HG02973 (cell line): ENCODE results near the gene PTPRC.
A peak's percentile ranks its signal among the peaks of the same experiment; 100 is the strongest.

Experiments
- ATAC-seq: cut with Tn5 transposase; IDR thresholded peaks from one replicate; pipeline ENCODE4 v1.9.1; 2021; ENCODE audit warnings: moderate library complexity; ENCODE audit not compliant: unreplicated experiment

The PTPRC gene

GRCh38 chr1:198619375-198620140, 19.3 kb upstream of the PTPRC start:
- no peak for ATAC-seq

GRCh38 chr1:198620218-198620617, 18.6 kb upstream of the PTPRC start:
- ATAC-seq: no peak

GRCh38 chr1:198620951-198621824, 17.7 kb upstream of the PTPRC start:
- ATAC-seq: peak; percentile 63

GRCh38 chr1:198622001-198622400, 16.8 kb upstream of the PTPRC start:
- no peak for ATAC-seq

- peak; percentile 24 for ATAC-seq
Observed at GRCh38 chr1:198623752-198624647, 14.8 kb upstream of the PTPRC start.

- ATAC-seq: no peak
Observed at GRCh38 chr1:198624648-198624980, 14.2 kb upstream of the PTPRC start.

GRCh38 chr1:198627436-198628066, 11.3 kb upstream of the PTPRC start:
- no peak for ATAC-seq

GRCh38 chr1:198628067-198628455, 10.8 kb upstream of the PTPRC start:
- no peak for ATAC-seq

GRCh38 chr1:198629610-198630009, 9.2 kb upstream of the PTPRC start:
- ATAC-seq: no peak

GRCh38 chr1:198630863-198631262, 8.0 kb upstream of the PTPRC start:
- no peak for ATAC-seq

GRCh38 chr1:198631292-198631691, 7.5 kb upstream of the PTPRC start:
- no peak for ATAC-seq

- ATAC-seq: no peak
Observed at GRCh38 chr1:198632007-198632406, 6.8 kb upstream of the PTPRC start.

GRCh38 chr1:198633675-198634121, 5.1 kb upstream of the PTPRC start:
- ATAC-seq: peak; percentile 44

GRCh38 chr1:198635964-198636363, 2.9 kb upstream of the PTPRC start:
- ATAC-seq: no peak

- no peak for ATAC-seq
Observed at GRCh38 chr1:198636391-198636790, 2.4 kb upstream of the PTPRC start.

- ATAC-seq: no peak
Observed at GRCh38 chr1:198637157-198637556, 1.7 kb upstream of the PTPRC start.

GRCh38 chr1:198637916-198638437, 863 bp upstream of the PTPRC start:
- no peak for ATAC-seq

GRCh38 chr1:198638441-198638840, 399 bp upstream of the PTPRC start:
- ATAC-seq: no peak

- ATAC-seq: no peak
Observed at GRCh38 chr1:198639671-198640143, 867 bp downstream of the PTPRC start.

- ATAC-seq: no peak
Observed at GRCh38 chr1:198640174-198640573, 1.3 kb downstream of the PTPRC start.
